Omental fat pad (tissue), 4 donors: Measurements from ENCODE around the gene RAB11B. TPM values are rescaled to one million over a fixed set of nuclear protein-coding genes. Genes with fewer than 3 reads are reported as not detected.

ENCODE experiments used
- ATAC-seq: fragments of 150-250 bp; one replicate; pipeline ENCODE4 v1.9.1; 2016; ENCODE audit warnings: mild to moderate bottlenecking, moderate library complexity; ENCODE audit not compliant: low FRiP score
- DNase-seq: peaks from one replicate; pipeline ENCODE4 v3.0.0-alpha.2; 2019; ENCODE audit warnings: low spot score
- CTCF ChIP-seq, 3 donors: fragments of 450-650 bp; IDR thresholded peaks; one replicate each; pipeline ENCODE4 v1.5.1; 2016 to 2017; ENCODE audit warnings: antibody characterized with exemption in 3 of 3, mild to moderate bottlenecking in 3 of 3, moderate library complexity in 2 of 3
- total RNA-seq, 4 donors: library from RNA; depleted of rRNA; stranded (reverse); fragments of >200 nt; gene quantifications; one replicate each; pipeline ENCODE4 v1.1.0, GENCODE V29; 2016

RAB11B gene
- total RNA-seq, 4 donors from 2014 or later = 31.6 to 55.6 (median 41.2) TPM

- ATAC-seq = no peak
- TF ChIP-seq CTCF (IDR thresholded peaks at IDR 0.05) = no peak
- no peak for DNase-seq
Observed at GRCh38 chr19:8396185-8396562, 6.0 kb downstream of the RAB11B start.

GRCh38 chr19:8396563-8397203, 6.5 kb downstream of the RAB11B start:
- ATAC-seq (peak; percentile 33), DNase-seq (no peak)
- peak in 2 of 3 donors; percentile 4 to 48 for TF ChIP-seq CTCF (IDR thresholded peaks at IDR 0.05)

GRCh38 chr19:8397271-8397670, 7.1 kb downstream of the RAB11B start:
- DNase-seq (no peak), ATAC-seq (peak; percentile 42)
- no peak for TF ChIP-seq CTCF (IDR thresholded peaks at IDR 0.05)

GRCh38 chr19:8397746-8398310, 7.7 kb downstream of the RAB11B start:
- TF ChIP-seq CTCF (IDR thresholded peaks at IDR 0.05) = no peak
- ATAC-seq (peak; percentile 5), DNase-seq (no peak)

GRCh38 chr19:8398311-8398771, 8.2 kb downstream of the RAB11B start:
- no peak for TF ChIP-seq CTCF (IDR thresholded peaks at IDR 0.05)
- no peak for DNase-seq
- no peak for ATAC-seq

- no peak for ATAC-seq
- no peak for DNase-seq
- TF ChIP-seq CTCF (IDR thresholded peaks at IDR 0.05) = no peak
Observed at GRCh38 chr19:8399681-8400188, 9.6 kb downstream of the RAB11B start.

- ATAC-seq (no peak), DNase-seq (no peak)
- TF ChIP-seq CTCF (IDR thresholded peaks at IDR 0.05) = no peak
Observed at GRCh38 chr19:8401981-8402411, 11.8 kb downstream of the RAB11B start.
